ENCODE measurements around the gene CYS1. TPM values are rescaled to one million over a fixed set of nuclear protein-coding genes. Genes with fewer than 3 reads are reported as not detected.

Gene CYS1
- total and polyA plus RNA-seq, 2 of the 13 experiments (the other 11 are each of a cell fraction or from before 2014, with no cell fraction given): 0.04 TPM; not detected in 1

DNA sequence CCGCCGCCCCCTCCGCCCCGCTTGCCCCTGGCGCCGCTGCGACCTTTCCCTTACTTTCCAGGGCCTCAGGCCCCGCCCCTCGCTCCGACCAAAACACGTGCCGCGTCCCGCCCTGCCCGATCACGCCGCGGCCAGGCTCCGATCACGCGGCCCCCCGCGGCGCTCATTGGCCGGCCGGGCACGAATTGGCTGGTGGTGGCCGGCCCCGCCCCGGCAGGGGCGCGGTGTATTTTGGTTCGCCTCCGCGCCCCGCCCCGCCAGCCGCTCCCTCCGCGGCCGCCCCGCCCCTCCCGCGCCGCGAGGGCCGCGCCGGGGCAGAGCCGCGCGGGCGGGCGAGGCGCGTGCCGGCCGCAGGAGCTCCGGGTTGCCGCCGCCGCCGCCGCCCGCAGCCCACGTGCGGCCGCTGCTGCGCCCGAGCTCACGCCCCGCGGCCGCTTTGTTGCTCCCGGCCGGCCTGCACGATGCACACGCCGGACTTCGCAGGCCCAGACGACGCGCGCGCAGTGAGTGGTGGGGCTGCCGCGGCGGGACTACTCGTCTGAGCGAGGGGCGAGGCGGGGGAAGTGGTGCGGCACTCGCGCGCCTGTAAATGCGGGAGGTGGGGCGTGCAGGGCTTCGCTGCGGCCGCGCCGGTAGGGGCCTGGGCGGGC, 36.8 kb downstream of the CYS1 start, which contains the start of gene KLF11 (continued):
- TF ChIP-seq, protein P1, sequence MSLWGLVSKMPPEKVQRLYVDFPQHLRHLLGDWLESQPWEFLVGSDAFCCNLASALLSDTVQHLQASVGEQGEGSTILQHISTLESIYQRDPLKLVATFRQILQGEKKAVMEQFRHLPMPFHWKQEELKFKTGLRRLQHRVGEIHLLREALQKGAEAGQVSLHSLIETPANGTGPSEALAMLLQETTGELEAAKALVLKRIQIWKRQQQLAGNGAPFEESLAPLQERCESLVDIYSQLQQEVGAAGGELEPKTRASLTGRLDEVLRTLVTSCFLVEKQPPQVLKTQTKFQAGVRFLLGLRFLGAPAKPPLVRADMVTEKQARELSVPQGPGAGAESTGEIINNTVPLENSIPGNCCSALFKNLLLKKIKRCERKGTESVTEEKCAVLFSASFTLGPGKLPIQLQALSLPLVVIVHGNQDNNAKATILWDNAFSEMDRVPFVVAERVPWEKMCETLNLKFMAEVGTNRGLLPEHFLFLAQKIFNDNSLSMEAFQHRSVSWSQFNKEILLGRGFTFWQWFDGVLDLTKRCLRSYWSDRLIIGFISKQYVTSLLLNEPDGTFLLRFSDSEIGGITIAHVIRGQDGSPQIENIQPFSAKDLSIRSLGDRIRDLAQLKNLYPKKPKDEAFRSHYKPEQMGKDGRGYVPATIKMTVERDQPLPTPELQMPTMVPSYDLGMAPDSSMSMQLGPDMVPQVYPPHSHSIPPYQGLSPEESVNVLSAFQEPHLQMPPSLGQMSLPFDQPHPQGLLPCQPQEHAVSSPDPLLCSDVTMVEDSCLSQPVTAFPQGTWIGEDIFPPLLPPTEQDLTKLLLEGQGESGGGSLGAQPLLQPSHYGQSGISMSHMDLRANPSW (CRISPR knock-in tag; IDR thresholded peaks at IDR 0.05; ENCODE audit: borderline replicate concordance): no peak
- peak; percentile 67 for TF ChIP-seq ZNF143 (CRISPR knock-in tag; IDR thresholded peaks at IDR 0.05)
- peak in 1 of 2 experiments; percentile 46; a peak in 1 of 4 replicates for TF ChIP-seq EP300 (IDR thresholded peaks at IDR 0.05; ENCODE audit: low read depth in 2 of 2, low read length in 2 of 2)
- TF ChIP-seq EP300 (CRISPR knock-in tag; IDR thresholded peaks at IDR 0.05; ENCODE audit: borderline replicate concordance): peak; percentile 69; the same call in 1 of the 2 replicates
- TF ChIP-seq RFXAP (CRISPR knock-in tag; IDR thresholded peaks at IDR 0.05; ENCODE audit: borderline replicate concordance): peak; percentile 95
- peak; percentile 58 for TF ChIP-seq BCL6 (CRISPR knock-in tag; IDR thresholded peaks at IDR 0.05)
- no peak for TF ChIP-seq NPAS2 (CRISPR knock-in tag; IDR thresholded peaks at IDR 0.05; ENCODE audit: borderline replicate concordance)
- TF ChIP-seq, protein P2, sequence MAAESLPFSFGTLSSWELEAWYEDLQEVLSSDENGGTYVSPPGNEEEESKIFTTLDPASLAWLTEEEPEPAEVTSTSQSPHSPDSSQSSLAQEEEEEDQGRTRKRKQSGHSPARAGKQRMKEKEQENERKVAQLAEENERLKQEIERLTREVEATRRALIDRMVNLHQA (CRISPR knock-in tag; IDR thresholded peaks at IDR 0.05): no peak
- TF ChIP-seq IRX3 (CRISPR knock-in tag; IDR thresholded peaks at IDR 0.05; ENCODE audit: borderline replicate concordance, low read depth): peak; percentile 96
- TF ChIP-seq ZNF841 (CRISPR knock-in tag; IDR thresholded peaks at IDR 0.05; ENCODE audit: borderline replicate concordance): peak; percentile 94
- TF ChIP-seq ZNF282 (IDR thresholded peaks at IDR 0.05; ENCODE audit: partially characterized antibody): no peak
- TF ChIP-seq, protein P3, sequence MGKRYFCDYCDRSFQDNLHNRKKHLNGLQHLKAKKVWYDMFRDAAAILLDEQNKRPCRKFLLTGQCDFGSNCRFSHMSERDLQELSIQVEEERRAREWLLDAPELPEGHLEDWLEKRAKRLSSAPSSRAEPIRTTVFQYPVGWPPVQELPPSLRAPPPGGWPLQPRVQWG (CRISPR knock-in tag; IDR thresholded peaks at IDR 0.05; ENCODE audit: borderline replicate concordance, low read depth): no peak
- TF ChIP-seq, protein P4, sequence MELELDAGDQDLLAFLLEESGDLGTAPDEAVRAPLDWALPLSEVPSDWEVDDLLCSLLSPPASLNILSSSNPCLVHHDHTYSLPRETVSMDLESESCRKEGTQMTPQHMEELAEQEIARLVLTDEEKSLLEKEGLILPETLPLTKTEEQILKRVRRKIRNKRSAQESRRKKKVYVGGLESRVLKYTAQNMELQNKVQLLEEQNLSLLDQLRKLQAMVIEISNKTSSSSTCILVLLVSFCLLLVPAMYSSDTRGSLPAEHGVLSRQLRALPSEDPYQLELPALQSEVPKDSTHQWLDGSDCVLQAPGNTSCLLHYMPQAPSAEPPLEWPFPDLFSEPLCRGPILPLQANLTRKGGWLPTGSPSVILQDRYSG (CRISPR knock-in tag; IDR thresholded peaks at IDR 0.05): peak; percentile 99
- no peak for TF ChIP-seq RCOR2 (CRISPR knock-in tag; IDR thresholded peaks at IDR 0.05)
- peak; percentile 97; the same call in 1 of the 2 replicates for TF ChIP-seq ZNF274 (CRISPR knock-in tag; IDR thresholded peaks at IDR 0.05)
- TF ChIP-seq ZSCAN20 (CRISPR knock-in tag; IDR thresholded peaks at IDR 0.05; ENCODE audit: borderline replicate concordance): peak; percentile 99; the same call in 1 of the 2 replicates
- peak; percentile 99 for TF ChIP-seq ZNF446 (CRISPR knock-in tag; IDR thresholded peaks at IDR 0.05)
- peak; percentile 98 for TF ChIP-seq NKX3-1 (CRISPR knock-in tag; IDR thresholded peaks at IDR 0.05)

Data from HepG2 (cell line).